SK-N-SH treated with all-trans-retinoic acid at 6 μM for 48 hours (cell line): Measurements from ENCODE around the gene TMEM182.

Experiments
- GLIS3 ChIP-seq: fragments of 250-450 bp; sonication (Bioruptor Pico); IDR thresholded peaks from 2 replicates; pipeline ENCODE4 v1.5.0; 2020; ENCODE audit warnings: mild to moderate bottlenecking, moderate library complexity
- SNAI2 ChIP-seq: fragments of 250-450 bp; sonication (Bioruptor Pico); IDR thresholded peaks from 2 replicates; pipeline ENCODE4 v1.5.0; 2020; ENCODE audit warnings: mild to moderate bottlenecking, moderate library complexity
- TF ChIP-seq, protein P1 (sequence below): fragments of 250-450 bp; sonication (Bioruptor Pico); IDR thresholded peaks from 2 replicates; pipeline ENCODE4 v1.5.1; 2020; ENCODE audit warnings: low read depth, mild to moderate bottlenecking, moderate library complexity
- TF ChIP-seq, protein P2 (sequence below): fragments of 250-450 bp; sonication (Bioruptor Pico); IDR thresholded peaks from 2 replicates; pipeline ENCODE4 v1.5.1; 2021; ENCODE audit warnings: mild to moderate bottlenecking, moderate library complexity

- TF ChIP-seq, protein P1, sequence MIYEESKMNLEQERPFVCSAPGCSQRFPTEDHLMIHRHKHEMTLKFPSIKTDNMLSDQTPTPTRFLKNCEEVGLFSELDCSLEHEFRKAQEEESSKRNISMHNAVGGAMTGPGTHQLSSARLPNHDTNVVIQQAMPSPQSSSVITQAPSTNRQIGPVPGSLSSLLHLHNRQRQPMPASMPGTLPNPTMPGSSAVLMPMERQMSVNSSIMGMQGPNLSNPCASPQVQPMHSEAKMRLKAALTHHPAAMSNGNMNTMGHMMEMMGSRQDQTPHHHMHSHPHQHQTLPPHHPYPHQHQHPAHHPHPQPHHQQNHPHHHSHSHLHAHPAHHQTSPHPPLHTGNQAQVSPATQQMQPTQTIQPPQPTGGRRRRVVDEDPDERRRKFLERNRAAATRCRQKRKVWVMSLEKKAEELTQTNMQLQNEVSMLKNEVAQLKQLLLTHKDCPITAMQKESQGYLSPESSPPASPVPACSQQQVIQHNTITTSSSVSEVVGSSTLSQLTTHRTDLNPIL (CRISPR knock-in tag) = no peak
- TF ChIP-seq, protein P2, sequence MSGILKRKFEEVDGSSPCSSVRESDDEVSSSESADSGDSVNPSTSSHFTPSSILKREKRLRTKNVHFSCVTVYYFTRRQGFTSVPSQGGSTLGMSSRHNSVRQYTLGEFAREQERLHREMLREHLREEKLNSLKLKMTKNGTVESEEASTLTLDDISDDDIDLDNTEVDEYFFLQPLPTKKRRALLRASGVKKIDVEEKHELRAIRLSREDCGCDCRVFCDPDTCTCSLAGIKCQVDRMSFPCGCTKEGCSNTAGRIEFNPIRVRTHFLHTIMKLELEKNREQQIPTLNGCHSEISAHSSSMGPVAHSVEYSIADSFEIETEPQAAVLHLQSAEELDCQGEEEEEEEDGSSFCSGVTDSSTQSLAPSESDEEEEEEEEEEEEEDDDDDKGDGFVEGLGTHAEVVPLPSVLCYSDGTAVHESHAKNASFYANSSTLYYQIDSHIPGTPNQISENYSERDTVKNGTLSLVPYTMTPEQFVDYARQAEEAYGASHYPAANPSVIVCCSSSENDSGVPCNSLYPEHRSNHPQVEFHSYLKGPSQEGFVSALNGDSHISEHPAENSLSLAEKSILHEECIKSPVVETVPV (CRISPR knock-in tag) = no peak
- TF ChIP-seq SNAI2 (CRISPR knock-in tag) = no peak
- TF ChIP-seq GLIS3 (CRISPR knock-in tag) = no peak
Measured at GRCh38 chr2:102782933-102783332, 21.1 kb downstream of the TMEM182 start.
